ENCODE data around the gene SLC4A7. TPM values are rescaled to one million over a fixed set of nuclear protein-coding genes. Genes with fewer than 3 reads are reported as not detected.

SLC4A7 gene
- total and polyA plus RNA-seq, 2 experiments from 2014 or later = 8.0 to 54.8 TPM

DNA sequence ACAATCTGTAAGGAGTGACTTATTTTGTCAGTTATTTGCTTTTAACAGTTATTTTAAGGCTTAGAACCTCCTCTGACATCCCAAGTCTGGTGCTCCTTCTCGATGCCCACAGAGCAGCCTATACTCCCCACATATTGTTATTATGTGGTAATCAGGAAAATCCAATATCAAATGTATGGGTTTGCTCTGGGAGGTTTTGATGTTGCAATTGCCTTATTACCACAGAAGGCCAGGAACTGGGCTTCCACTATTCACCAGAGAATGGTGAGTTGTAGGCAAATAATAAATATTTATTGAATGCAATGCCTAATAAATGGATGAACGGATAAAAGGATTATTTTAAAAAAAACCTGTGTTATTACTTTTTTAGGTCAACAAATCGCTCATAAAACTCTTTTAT, 127.2 kb downstream of the SLC4A7 start:
- H3K4me1 ChIP-seq (ENCODE audit: low read depth) = no peaks in the 10 kb centered on the region
- TF ChIP-seq, protein P1, sequence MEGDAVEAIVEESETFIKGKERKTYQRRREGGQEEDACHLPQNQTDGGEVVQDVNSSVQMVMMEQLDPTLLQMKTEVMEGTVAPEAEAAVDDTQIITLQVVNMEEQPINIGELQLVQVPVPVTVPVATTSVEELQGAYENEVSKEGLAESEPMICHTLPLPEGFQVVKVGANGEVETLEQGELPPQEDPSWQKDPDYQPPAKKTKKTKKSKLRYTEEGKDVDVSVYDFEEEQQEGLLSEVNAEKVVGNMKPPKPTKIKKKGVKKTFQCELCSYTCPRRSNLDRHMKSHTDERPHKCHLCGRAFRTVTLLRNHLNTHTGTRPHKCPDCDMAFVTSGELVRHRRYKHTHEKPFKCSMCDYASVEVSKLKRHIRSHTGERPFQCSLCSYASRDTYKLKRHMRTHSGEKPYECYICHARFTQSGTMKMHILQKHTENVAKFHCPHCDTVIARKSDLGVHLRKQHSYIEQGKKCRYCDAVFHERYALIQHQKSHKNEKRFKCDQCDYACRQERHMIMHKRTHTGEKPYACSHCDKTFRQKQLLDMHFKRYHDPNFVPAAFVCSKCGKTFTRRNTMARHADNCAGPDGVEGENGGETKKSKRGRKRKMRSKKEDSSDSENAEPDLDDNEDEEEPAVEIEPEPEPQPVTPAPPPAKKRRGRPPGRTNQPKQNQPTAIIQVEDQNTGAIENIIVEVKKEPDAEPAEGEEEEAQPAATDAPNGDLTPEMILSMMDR (IDR thresholded peaks at IDR 0.05; ENCODE audit: low read depth, low read length) = no peak
- H3K27ac ChIP-seq = no peak overlapping the region
- no peaks in the 10 kb centered on the region for H3K27me3 ChIP-seq
- no peaks in the 10 kb centered on the region for H3K36me3 ChIP-seq
- DNase-seq (ENCODE audit: low read depth in 1 of 2, low spot score in 1 of 2) = peak in 1 of 2 donors; percentile 32
- H3K9me3 ChIP-seq (ENCODE audit: low read depth) = no peaks in the 10 kb centered on the region
- H3K4me3 ChIP-seq = no peak overlapping the region

DNA sequence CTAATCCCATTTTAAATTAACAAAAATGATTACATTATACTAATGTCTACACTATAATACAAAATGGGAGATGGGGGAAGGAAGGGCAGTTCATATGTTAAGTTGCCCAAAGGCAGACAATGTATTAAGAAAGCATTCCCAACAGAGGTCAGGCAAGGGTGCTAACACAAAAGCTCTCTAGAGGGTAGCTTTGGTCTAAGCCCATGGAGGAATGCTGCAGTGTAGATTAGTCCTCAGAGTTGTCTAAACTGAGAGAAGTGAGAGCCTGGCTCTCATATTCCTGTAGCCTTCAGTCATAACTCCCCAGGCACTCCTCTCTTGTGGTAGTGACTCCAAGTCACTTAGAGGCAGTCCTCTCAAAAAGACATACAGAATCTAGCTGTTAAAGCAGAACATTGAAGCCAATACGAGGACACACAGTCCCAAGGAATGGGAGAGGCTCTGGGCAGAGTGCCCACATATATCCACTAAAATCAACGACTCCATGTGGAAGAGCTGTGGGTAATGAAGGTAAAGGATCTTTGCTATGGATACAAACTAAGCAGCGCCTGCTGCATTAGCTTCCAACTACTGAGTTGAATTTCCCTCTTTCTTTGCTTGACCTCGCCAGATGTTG, 129.5 kb downstream of the SLC4A7 start:
- no peaks in the 10 kb centered on the region for H3K9me3 ChIP-seq (ENCODE audit: low read depth)

DNA sequence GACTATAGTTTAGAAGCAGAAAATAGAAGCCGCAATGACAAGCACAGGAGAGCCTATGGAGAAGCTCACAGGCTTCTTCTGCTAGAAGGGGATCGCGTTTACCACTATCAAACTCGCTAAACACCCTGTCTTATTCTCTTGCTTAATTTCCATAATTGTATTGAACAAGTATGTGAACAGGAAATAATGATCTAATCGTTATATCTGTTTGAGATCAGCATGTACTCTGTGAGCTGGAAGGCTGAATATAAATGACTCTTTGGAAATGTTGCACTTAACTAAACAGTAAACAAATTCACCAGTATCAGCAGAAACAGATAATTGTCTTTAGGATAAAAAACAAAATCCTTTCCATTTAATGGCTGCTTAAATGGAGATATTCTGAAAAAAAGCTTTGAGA, 130.0 kb downstream of the SLC4A7 start:
- H3K27me3 ChIP-seq = no peaks in the 10 kb centered on the region
- no peaks in the 10 kb centered on the region for H3K9me3 ChIP-seq (ENCODE audit: low read depth)
- H3K4me1 ChIP-seq (ENCODE audit: low read depth) = no peaks in the 10 kb centered on the region
- H3K4me3 ChIP-seq = no peak overlapping the region
- H3K27ac ChIP-seq = no peak overlapping the region
- no peaks in the 10 kb centered on the region for H3K36me3 ChIP-seq
- TF ChIP-seq, protein P1 (IDR thresholded peaks at IDR 0.05; ENCODE audit: low read depth, low read length) = no peak
- no peak for DNase-seq (ENCODE audit: low read depth in 1 of 2, low spot score in 1 of 2)

More for the DNA sequence above, 129.5 kb downstream of the SLC4A7 start:
- H3K4me3 ChIP-seq = no peak overlapping the region
- no peak overlapping the region for H3K27ac ChIP-seq
- H3K27me3 ChIP-seq = no peaks in the 10 kb centered on the region
- TF ChIP-seq, protein P1 (IDR thresholded peaks at IDR 0.05; ENCODE audit: low read depth, low read length) = no peak
- no peak for DNase-seq (ENCODE audit: low read depth in 1 of 2, low spot score in 1 of 2)
- no peaks in the 10 kb centered on the region for H3K4me1 ChIP-seq (ENCODE audit: low read depth)
- H3K36me3 ChIP-seq = no peaks in the 10 kb centered on the region

DNA sequence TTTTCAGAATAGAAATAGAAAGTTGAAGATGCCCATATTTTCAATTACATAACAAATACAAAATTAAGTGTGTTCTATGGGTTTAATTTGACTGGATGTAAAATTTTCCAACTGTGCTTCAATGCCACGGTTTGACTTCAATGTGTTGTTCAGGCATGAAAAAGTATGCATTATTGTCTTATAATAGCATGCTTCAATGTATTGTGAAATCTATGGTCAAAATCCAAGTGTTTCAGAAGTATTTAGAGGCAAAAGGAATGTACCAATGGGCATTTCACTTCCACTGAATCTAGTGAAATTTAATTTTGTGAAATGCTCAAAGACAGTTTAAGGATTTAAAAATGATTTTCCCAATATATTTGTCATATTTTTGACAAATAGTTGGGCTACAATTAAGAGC, 131.0 kb downstream of the SLC4A7 start:
- peak in 1 of 2 donors; percentile 55 for DNase-seq (ENCODE audit: low read depth in 1 of 2, low spot score in 1 of 2)
- no peak overlapping the region for H3K27ac ChIP-seq
- no peaks in the 10 kb centered on the region for H3K27me3 ChIP-seq
- TF ChIP-seq, protein P1 (IDR thresholded peaks at IDR 0.05; ENCODE audit: low read depth, low read length) = no peak
- H3K4me3 ChIP-seq = no peak overlapping the region
- H3K36me3 ChIP-seq = no peaks in the 10 kb centered on the region
- H3K4me1 ChIP-seq (ENCODE audit: low read depth) = no peaks in the 10 kb centered on the region
- H3K9me3 ChIP-seq (ENCODE audit: low read depth) = no peaks in the 10 kb centered on the region

DNA sequence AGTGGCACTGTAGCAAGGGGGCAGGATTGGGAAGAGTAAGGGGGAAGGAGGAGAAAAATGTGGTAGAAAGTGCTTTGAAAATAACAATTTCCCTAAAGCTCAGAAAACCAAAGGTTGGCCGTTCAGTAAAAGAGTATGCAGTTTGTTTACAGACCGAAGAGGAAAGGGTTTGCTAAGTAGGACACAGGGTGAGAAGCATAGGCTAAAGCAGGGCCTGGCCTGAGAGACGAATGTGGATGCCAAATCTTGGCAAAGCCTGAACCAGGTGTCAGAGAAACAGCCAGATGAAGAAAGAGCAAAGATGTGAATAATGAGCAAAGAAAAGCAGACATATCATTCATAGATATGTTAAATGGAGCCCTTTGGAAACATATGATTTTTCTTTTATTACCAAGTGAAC, 132.1 kb downstream of the SLC4A7 start:
- Histone ChIP-seq H3K4me1 (ENCODE audit: low read depth) (no peaks in the 10 kb centered on the region), H3K36me3 (no peaks in the 10 kb centered on the region), H3K27ac (no peak overlapping the region), H3K4me3 (no peak overlapping the region), H3K27me3 (no peaks in the 10 kb centered on the region), H3K9me3 (ENCODE audit: low read depth) (no peaks in the 10 kb centered on the region)
- DNase-seq (ENCODE audit: low read depth in 1 of 2, low spot score in 1 of 2) = no peak
- TF ChIP-seq, protein P1 (IDR thresholded peaks at IDR 0.05; ENCODE audit: low read depth, low read length) = no peak

Measured in cardiac muscle cell (in vitro differentiated cells and primary cell).